Left lung (tissue), 10 donors: ENCODE results near the gene NUDT22. TPM values are rescaled to one million over a fixed set of nuclear protein-coding genes. Genes with fewer than 3 reads are reported as not detected.

ENCODE experiments used
- ATAC-seq: fragments of 200-7000 bp; cut with Tn5 transposase; one replicate; pipeline ENCODE4 v1.9.1; 2020; ENCODE audit warnings: moderate library complexity
- DNase-seq, 4 donors: peaks; one replicate each; pipeline ENCODE4 v3.0.0-alpha.2; 2013 to 2020
- H3K27ac ChIP-seq, 2 donors: fragments of 200-600 bp; sonication (generic) in 1 of 2; one replicate each; pipeline versions ENCODE4 v1.5.0 to v1.8.0; 2020 to 2021
- H3K27me3 ChIP-seq, 2 donors: fragments of 200-600 bp; sonication (generic) in 1 of 2; one replicate each; pipeline versions ENCODE4 v1.5.0 to v1.8.0; 2020 to 2021
- H3K36me3 ChIP-seq, 2 donors: fragments of 200-600 bp; sonication (generic) in 1 of 2; one replicate each; pipeline versions ENCODE4 v1.5.0 to v1.8.0; 2020 to 2021
- H3K4me1 ChIP-seq, 2 donors: fragments of 200-600 bp; one replicate each; pipeline ENCODE4 v1.8.0; 2021
- H3K4me3 ChIP-seq, 2 donors: fragments of 200-600 bp; sonication (generic) in 1 of 2; one replicate each; pipeline versions ENCODE4 v1.5.0 to v1.8.0; 2020 to 2021; ENCODE audit warnings: mild to moderate bottlenecking in 1 of 2
- H3K9me3 ChIP-seq, 2 donors: fragments of 200-600 bp; sonication (generic) in 1 of 2; one replicate each; pipeline versions ENCODE4 v1.5.0 to v1.8.0; 2020 to 2021
- CTCF ChIP-seq, 2 donors: fragments of 200-600 bp; sonication (generic) in 1 of 2; IDR thresholded peaks; one replicate each; pipeline versions ENCODE4 v1.5.0 to v1.8.0; 2021; ENCODE audit warnings: antibody characterized with exemption in 2 of 2
- intact Hi-C, 2 donors: fragments of 100-400 bp; cut with DNase I; formaldehyde crosslinking; loops; one replicate each; pipeline versions ENCODE4 v1.11.2 to v1.14.2; 2022
- polyA plus RNA-seq, 6 donors: library from polyadenylated mRNA; unstranded; fragments of 120-200 nt; gene quantifications; one replicate each; pipeline ENCODE4 v1.2.1, GENCODE V29; 2013; ENCODE audit not compliant: insufficient read length in 6 of 6
- total RNA-seq, 2 donors: library from RNA; stranded (reverse); fragmentation: NEBNext Ultra II Directional; extraction: Animal tissue kit (Norgen Biotek cat#: 25700); gene quantifications; one replicate each; pipeline ENCODE4 v1.2.1, GENCODE V29; 2021
- donor health status: DM: no; HTN: yes; CAD: no.
- donor health status: DM: no; HTN: no; CAD: no.

The NUDT22 gene
- total and polyA plus RNA-seq, 8 donors, result 17.1 to 54.3 (median 23.6) TPM

- intact Hi-C loops, result no loop called here
- ATAC-seq, result peak; percentile 62
Observed at GRCh38 chr11:64206457-64207255, 19.4 kb upstream of the NUDT22 start, which contains the start of gene FERMT3. Gene FERMT3, plus strand, starts transcription at chr11:64206721. Its CDS starts 644 bp downstream, at chr11:64207365.

GRCh38 chr11:64207256-64208085, 18.6 kb upstream of the NUDT22 start:
- H3K27me3 ChIP-seq, result no peaks in the 10 kb centered on the region
- peak overlapping the region; percentile 27 to 65 for H3K4me3 ChIP-seq
- peaks cover 7 to 84% of the 10 kb centered on the region in 2 donors for H3K36me3 ChIP-seq
- TF ChIP-seq CTCF (IDR thresholded peaks at IDR 0.05), result no peak
- peaks cover 2 to 69% of the 10 kb centered on the region in 2 donors for H3K4me1 ChIP-seq
- peak overlapping the region; percentile 81 to 94 for H3K27ac ChIP-seq
- ATAC-seq (peak; percentile 36), DNase-seq (peak in 3 of 4 donors; percentile 55 to 92 (median 72))
- intact Hi-C loops, result no loop called here
- H3K9me3 ChIP-seq, result no peaks in the 10 kb centered on the region

More at GRCh38 chr11:64206457-64207255, 19.4 kb upstream of the NUDT22 start, which contains the start of gene FERMT3:
- no peak for TF ChIP-seq CTCF (IDR thresholded peaks at IDR 0.05)
- H3K27me3 ChIP-seq, result no peaks in the 10 kb centered on the region
- H3K27ac ChIP-seq, result peak within 1 kb of the TSS; percentile 81 to 94
- no peaks in the 10 kb centered on the region for H3K9me3 ChIP-seq
- H3K4me3 ChIP-seq, result peak within 1 kb of the TSS; percentile 27 to 65
- H3K4me1 ChIP-seq, result peaks cover 2 to 64% of the 10 kb centered on the region in 2 donors
- H3K36me3 ChIP-seq, result peaks cover 7 to 84% of the 10 kb centered on the region in 2 donors
- DNase-seq, result peak in 2 of 4 donors; percentile 85 to 94

GRCh38 chr11:64208086-64208795, 17.8 kb upstream of the NUDT22 start:
- peaks cover 2 to 69% of the 10 kb centered on the region in 2 donors for H3K4me1 ChIP-seq
- intact Hi-C loops, result no loop called here
- peak in 1 of 4 donors; percentile 75 for DNase-seq
- no peaks in the 10 kb centered on the region for H3K27me3 ChIP-seq
- H3K9me3 ChIP-seq, result no peaks in the 10 kb centered on the region
- peak overlapping the region; percentile 81 to 94 for H3K27ac ChIP-seq
- TF ChIP-seq CTCF (IDR thresholded peaks at IDR 0.05), result no peak
- no peak for ATAC-seq
- peaks cover 7 to 83% of the 10 kb centered on the region in 2 donors for H3K36me3 ChIP-seq
- peak overlapping the region in 1 of 2 donors; percentile 65 for H3K4me3 ChIP-seq

GRCh38 chr11:64208796-64209562, 17.1 kb upstream of the NUDT22 start:
- no peaks in the 10 kb centered on the region for H3K9me3 ChIP-seq
- H3K4me3 ChIP-seq, result peak overlapping the region in 1 of 2 donors; percentile 65
- ATAC-seq (no peak), DNase-seq (peak in 1 of 4 donors; percentile 78)
- H3K27ac ChIP-seq, result peak overlapping the region; percentile 81 to 94
- intact Hi-C loops, result no loop called here
- no peaks in the 10 kb centered on the region for H3K27me3 ChIP-seq
- peaks cover 3 to 82% of the 10 kb centered on the region in 2 donors for H3K36me3 ChIP-seq
- TF ChIP-seq CTCF (IDR thresholded peaks at IDR 0.05), result no peak
- peaks cover 2 to 66% of the 10 kb centered on the region in 2 donors for H3K4me1 ChIP-seq
